ENCODE data around the gene SYCE1. TPM values are rescaled to one million over a fixed set of nuclear protein-coding genes. Genes with fewer than 3 reads are reported as not detected.
"Not testable (repeated sequence)": the region's sequence is repeated elsewhere in the genome, so short reads cannot be mapped to it uniquely, and the experiment has no call there.

SYCE1 gene
- total RNA-seq, 1 donor from 2014 or later = not detected

- peak; percentile 22 for ATAC-seq
Observed at GRCh38 chr10:133557381-133557780, 8.0 kb downstream of the SYCE1 start.

GRCh38 chr10:133555521-133555920, 9.9 kb downstream of the SYCE1 start:
- ATAC-seq = no peak

DNA sequence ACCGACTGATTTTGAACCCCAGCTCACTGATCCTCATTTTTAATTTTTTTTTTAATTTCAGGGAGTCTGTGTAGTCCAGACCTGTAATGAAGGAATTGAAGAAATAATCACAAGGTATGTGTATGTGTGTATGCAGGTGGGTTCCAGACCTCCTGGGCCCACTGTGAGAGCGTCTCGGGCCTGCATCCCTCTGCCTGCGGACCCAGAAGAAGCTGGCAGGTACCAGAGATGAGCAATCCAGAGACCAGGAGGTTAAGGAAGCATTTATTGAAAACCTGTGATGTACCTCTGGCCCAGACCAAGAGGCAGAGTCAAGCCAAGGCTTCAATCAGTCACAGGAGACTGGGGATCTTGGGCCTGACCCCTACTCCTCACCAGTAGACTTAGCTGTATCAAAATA, 10.8 kb downstream of the SYCE1 start:
- no peak for ATAC-seq

GRCh38 chr10:133544506-133544905, 20.9 kb downstream of the SYCE1 start:
- ATAC-seq = no peak

- not testable (repeated sequence) for ATAC-seq
Observed at GRCh38 chr10:133541441-133541975, 23.9 kb downstream of the SYCE1 start.

DNA sequence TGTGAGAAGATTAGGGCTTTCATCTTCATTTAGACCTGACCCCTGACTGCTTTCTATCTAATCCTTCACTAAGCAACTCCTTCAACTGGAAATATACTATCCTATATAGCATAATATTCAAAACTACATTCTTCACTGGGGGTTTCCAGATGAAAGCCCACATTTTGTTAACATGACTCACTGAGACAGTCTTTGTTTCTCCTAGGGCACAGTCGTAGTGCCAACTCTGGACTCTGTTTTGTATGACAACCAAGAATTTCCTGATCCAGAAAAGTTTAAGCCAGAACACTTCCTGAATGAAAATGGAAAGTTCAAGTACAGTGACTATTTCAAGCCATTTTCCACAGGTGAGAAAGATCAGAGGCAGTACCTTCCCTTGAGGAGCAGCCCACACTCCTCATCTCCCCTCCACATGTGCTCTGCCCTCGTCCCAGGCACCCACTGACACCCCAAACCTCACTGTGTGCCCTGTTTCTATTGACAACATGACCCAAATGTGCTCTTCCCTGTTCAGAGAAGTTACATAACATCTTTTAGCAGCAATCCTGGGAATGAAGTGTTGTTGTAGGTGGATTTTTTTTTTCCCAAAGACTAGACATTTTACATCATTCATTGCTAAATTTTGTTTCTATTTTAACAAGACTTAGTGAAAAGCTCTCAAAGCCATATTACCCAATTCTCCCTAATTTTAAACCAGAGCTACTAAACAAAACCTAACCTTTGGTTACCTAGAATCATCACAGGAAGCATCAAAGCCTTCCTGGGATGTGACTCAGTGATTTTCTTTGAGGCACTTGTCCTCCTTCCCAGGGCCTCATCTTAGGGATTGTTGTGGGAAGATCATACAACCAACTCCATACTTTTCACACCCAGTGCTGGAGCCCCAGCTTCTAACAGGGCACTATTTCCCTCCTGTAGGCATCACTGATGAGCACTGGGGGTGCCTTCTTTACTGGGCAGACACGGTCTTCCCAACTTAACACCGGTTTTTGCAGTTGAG, 27.5 kb downstream of the SYCE1 start:
- ATAC-seq = no peak

GRCh38 chr10:133536198-133536597, 29.2 kb downstream of the SYCE1 start:
- ATAC-seq = no peak

DNA sequence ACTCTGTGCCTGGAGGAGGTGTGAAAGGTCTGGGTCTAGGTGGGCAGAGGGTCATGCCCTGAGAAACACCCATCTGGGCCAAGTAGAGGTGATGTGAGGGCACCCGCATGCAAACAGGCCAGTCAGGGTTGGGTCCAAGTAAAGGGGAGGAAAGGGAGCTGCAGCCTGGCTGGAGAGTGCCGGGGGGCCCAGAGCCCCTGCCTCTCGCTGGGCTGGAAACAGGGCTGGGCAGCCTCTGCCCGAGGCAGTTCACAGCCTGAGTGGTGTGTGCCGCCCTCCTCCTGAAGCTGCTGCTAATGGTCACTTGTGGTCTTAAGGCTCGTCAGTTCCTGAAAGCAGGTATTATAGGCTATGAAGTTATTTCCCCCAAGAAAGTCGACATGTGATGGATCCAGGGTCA, 31.0 kb downstream of the SYCE1 start:
- ATAC-seq = no peak

GRCh38 chr10:133532871-133533270, 32.5 kb downstream of the SYCE1 start:
- ATAC-seq = no peak

DNA sequence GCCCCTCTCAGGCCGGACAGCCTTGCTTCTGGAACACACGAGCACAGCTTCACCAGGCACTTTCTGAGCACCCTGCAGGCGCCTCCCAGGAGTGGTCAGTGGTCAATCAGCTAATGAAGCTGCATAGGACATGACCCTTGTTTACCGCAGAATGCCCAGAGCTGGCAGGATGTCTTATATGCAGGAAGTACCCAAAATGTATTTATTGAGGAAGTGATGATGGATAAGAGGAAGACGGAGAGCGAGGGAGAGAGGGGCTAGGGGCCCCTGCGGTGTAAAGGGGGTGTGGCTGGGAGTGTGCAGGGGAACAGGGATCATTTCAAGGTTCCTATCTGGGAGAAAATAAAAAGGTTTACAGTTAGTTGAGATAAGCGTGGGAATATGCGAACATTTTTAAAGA, 34.9 kb downstream of the SYCE1 start:
- ATAC-seq = no peak

- no peak for ATAC-seq
Observed at GRCh38 chr10:133529576-133529946, 35.8 kb downstream of the SYCE1 start.

- ATAC-seq = peak; percentile 46
Observed at GRCh38 chr10:133528845-133529575, 36.4 kb downstream of the SYCE1 start.

DNA sequence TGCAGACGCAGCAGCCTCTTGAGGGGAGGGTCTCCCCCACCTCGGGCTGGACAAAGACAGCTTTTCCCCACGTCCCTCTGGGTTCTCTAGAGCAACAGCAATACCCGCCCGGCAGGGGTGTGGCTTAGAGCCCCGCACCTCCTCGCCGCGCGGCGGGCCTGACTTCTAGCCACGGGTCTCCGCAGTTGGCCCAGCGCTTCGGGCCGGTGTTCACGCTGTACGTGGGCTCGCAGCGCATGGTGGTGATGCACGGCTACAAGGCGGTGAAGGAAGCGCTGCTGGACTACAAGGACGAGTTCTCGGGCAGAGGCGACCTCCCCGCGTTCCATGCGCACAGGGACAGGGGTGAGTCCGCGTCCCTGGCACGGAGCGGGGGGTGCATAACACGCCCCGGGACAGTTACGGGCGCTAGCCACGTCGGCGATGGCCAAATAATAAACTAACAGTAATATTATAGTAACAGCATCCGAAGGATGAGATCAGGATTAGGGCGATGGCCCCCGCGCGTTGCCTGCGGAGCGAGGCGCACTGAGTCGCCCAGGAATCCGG, 37.0 kb downstream of the SYCE1 start:
- peak; percentile 17 for ATAC-seq

DNA sequence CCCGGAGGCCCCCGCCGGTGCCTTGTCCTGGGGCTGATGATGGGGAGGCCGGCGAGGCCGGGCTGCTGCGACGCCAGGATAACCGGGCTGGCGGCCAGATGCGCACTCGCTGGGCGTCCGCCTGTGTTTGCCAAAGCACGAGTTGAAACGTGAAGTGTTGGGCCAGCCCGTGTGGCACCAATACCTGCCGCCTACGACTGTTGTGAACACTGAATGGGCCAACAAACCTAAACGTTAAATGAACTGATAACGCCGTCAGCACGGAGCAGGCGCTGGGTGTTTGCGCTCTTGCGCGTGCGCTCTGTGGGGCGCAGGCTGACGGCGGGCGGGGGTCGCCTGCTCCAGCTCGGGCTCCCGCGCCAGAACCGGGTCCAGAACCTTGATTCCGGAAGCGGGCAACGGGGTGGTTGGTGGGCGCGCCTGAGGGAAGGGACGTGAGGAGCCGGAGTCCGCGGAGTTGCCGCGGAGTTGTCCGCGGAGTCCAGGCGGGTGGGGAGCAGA, 37.6 kb downstream of the SYCE1 start:
- peak; percentile 23 for ATAC-seq

- peak; percentile 36 for ATAC-seq
Observed at GRCh38 chr10:133526957-133527588, 38.3 kb downstream of the SYCE1 start, which contains the start of gene CYP2E1. Gene CYP2E1, plus strand, starts transcription at chr10:133527363. Its CDS starts 33 bp downstream, at chr10:133527396.

GRCh38 chr10:133525444-133525843, 39.9 kb downstream of the SYCE1 start:
- ATAC-seq = no peak

DNA sequence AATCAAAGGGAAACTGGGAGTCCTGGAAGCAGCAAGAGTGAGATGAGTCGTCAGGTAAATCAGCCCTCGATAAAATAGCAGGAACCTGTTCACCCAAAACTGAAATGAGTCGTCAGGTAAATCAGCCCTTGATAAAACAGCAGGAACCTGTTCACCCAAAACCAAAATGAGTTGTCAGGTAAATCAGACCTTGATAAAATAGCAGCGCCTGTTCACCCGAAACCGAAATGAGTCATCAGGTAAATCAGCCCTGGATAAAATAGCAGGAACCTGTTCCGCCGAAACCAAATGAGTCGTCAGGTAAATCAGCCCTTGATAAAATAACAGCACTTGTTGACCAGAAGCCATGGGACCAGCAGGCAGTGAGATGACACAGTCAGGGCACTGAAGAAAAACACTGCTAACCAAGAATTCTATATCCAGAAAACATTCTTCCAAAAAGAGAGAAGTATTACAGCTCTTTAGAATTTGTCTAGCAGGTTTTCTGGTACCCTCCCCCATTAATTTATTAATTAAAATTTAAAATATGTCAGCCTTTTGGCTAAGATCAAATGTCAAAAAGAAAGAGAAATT, 41.7 kb downstream of the SYCE1 start:
- peak; percentile 85 for ATAC-seq

GRCh38 chr10:133520193-133520738, 45.1 kb downstream of the SYCE1 start:
- peak; percentile 84 for ATAC-seq

DNA sequence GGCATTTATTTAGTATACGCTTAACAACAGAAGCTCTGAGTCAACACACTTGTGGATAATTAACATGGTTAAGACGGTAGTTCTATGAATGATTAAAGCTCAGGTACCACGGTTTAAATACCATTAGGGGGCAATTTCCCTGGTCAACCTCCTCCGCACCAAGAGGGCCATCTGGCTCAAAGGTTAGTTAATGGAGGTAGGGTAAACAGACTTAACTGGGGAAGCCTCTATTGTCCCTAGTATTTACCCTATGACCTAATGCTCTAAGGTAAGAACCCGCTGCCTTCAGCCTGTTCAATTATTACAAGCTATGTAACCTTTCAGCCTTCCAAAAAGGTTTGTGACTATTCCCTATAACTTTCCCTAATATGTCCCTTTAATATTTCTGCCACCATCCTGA, 46.9 kb downstream of the SYCE1 start:
- ATAC-seq = not testable (repeated sequence)

- ATAC-seq = no peak
Observed at GRCh38 chr10:133516057-133516456, 49.3 kb downstream of the SYCE1 start.

DNA sequence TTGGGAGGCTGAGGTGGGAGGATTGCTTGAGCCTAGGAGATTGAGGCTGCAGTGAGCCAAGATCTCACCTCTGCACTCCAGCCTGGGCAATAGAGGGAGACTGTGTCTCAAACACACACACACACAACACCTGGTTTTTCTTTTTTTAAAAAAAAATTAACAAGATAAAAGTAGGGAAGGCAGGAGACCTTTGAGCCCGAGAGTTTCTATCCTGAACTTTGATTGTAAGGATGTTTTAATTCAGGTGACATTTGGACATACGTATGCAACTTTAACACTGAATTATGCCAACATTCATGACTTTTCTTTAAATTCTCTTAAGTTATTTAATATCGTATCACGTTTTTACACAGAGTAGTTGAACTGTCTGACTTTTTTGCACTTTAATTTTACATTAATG, 49.9 kb downstream of the SYCE1 start:
- no peak for ATAC-seq

Measured in esophagus mucosa (tissue), 1 donor.